Activated CD4-positive, alpha-beta T cell treated with anti-CD3 and anti-CD28 coated beads, Interleukin-2, amount 10 ng/mL, durations not matched to agents 24 days and 14 days (primary cell): Measurements from ENCODE around the gene GRIK5. TPM values are rescaled to one million over a fixed set of nuclear protein-coding genes. Genes with fewer than 3 reads are reported as not detected.
A peak's percentile ranks its signal among the peaks of the same experiment; 100 is the strongest.

ENCODE experiments used
- DNase-seq: peaks from one replicate; pipeline ENCODE4 v3.0.0; 2022
- H3K27ac Mint-ChIP-seq: one replicate; pipeline ENCODE4 v1.8.0; 2022; ENCODE audit warnings: mild to moderate bottlenecking, mixed read lengths
- H3K27me3 Mint-ChIP-seq: one replicate; pipeline ENCODE4 v1.8.0; 2022; ENCODE audit warnings: mixed read lengths
- H3K36me3 Mint-ChIP-seq: one replicate; pipeline ENCODE4 v1.8.0; 2022; ENCODE audit warnings: low read depth, mild to moderate bottlenecking, mixed read lengths
- H3K4me1 Mint-ChIP-seq: one replicate; pipeline ENCODE4 v1.8.0; 2021; ENCODE audit warnings: mixed read lengths
- H3K4me3 Mint-ChIP-seq: one replicate; pipeline ENCODE4 v1.8.0; 2022; ENCODE audit warnings: mild to moderate bottlenecking, moderate library complexity, mixed read lengths
- H3K9me3 Mint-ChIP-seq: one replicate; pipeline ENCODE4 v1.8.0; 2021; ENCODE audit warnings: mixed read lengths
- intact Hi-C: fragments of 100-400 bp; cut with micrococcal nuclease; formaldehyde crosslinking; loops from one replicate; pipeline ENCODE4 v1.15.1; 2023
- total RNA-seq: library from RNA; stranded (reverse); gene quantifications from 2 replicates; pipeline ENCODE4 v1.2.3, GENCODE V29; 2022

The GRIK5 gene
- total RNA-seq, 1 donor from 2014 or later, result 4.9 TPM

DNA sequence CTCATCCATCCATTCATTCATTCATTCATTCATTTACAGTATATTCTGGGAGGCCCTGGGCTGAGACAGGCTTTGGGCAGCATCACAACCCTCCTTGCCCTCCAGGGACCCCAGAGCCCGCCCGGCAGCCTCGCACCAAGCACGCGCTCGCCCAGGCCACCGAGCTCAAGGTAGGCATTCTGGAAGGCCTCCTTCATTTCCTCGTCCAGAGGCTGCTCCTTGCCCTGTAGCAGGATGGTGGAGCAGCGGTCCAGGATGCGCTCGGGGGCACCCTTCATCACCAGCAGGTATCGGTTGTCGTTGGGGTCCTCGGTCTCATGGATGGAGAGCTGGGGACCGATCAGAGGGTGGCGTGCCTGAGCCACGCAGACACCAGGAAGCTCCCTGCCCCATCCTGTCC, 91.5 kb downstream of the GRIK5 start:
- intact Hi-C loops, result no loop called here
- no peak for DNase-seq
- Mint-ChIP-seq H3K4me1 (no peaks in the 10 kb centered on the region), H3K9me3 (no peaks in the 10 kb centered on the region), H3K4me3 (no peak overlapping the region), H3K27ac (no peak overlapping the region), H3K36me3 (no peaks in the 10 kb centered on the region), H3K27me3 (no peaks in the 10 kb centered on the region)

DNA sequence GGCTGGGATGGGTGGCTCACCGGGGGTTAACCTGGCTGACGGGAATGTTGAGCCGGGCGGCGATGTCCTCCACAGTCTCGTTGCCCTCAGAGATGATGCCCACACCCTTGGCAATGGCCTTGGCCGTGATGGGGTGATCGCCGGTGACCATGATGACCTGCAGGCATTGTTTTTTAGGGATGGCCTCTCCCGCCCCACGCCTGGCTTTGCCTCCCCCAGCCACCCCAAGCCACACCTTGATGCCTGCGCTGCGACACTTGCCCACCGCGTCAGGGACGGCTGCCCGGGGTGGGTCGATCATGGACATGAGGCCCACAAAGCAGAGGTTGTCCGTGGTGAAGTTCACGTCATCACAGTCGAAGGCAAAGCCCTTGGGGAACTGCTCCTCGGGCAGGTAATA, 92.1 kb downstream of the GRIK5 start:
- Mint-ChIP-seq H3K4me1 (no peaks in the 10 kb centered on the region), H3K27ac (no peak overlapping the region), H3K27me3 (no peaks in the 10 kb centered on the region), H3K36me3 (no peaks in the 10 kb centered on the region), H3K4me3 (no peak overlapping the region), H3K9me3 (no peaks in the 10 kb centered on the region)
- intact Hi-C loops, result no loop called here
- DNase-seq, result no peak

DNA sequence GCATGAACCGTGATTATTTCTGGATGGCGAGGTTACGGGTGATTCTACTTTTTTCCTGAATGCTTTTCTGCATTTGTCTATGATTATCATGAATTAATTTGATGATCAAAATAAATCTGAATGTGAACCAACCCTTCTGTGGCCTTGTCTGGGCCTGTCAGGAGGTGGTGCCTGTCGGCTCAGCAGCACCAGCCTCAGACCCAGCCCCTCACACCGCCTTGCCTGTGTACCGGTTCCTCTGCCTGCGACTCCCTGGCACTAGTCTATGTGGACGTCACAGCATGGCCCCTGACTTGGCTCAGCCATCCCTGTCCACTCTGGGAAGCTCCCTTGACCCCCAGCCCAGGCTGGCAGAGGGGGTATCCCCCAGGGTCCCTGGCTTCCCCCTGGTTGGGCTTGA, 95.4 kb downstream of the GRIK5 start:
- H3K27me3 Mint-ChIP-seq, result no peaks in the 10 kb centered on the region
- no peak for DNase-seq
- H3K4me3 Mint-ChIP-seq, result no peak overlapping the region
- intact Hi-C loops, result no loop called here
- no peak overlapping the region for H3K27ac Mint-ChIP-seq
- H3K4me1 Mint-ChIP-seq, result no peaks in the 10 kb centered on the region
- H3K9me3 Mint-ChIP-seq, result no peaks in the 10 kb centered on the region
- H3K36me3 Mint-ChIP-seq, result no peaks in the 10 kb centered on the region

DNA sequence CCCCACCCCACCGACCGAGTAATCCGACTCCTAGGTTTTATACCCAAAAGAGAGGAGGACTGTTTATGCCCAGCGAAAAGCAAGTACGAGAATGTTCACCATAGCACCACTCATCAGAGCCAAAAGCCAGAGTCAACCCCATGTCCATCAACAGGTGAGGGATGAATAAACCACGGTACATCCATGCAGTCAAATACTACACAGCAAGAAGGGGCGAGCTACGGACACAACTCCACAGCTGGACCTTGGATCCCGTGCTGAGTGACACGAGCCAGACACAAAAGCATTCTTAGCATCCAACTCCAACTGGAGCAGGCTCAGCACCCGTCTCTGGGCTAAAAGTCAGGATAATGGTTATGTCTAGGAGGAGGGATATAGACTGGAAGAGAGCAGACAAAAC, 98.6 kb downstream of the GRIK5 start:
- Mint-ChIP-seq H3K4me1 (no peaks in the 10 kb centered on the region), H3K27ac (no peak overlapping the region), H3K36me3 (no peaks in the 10 kb centered on the region), H3K27me3 (peaks cover 2% of the 10 kb centered on the region), H3K9me3 (no peaks in the 10 kb centered on the region), H3K4me3 (no peak overlapping the region)
- no peak for DNase-seq
- intact Hi-C loops, result no loop called here

DNA sequence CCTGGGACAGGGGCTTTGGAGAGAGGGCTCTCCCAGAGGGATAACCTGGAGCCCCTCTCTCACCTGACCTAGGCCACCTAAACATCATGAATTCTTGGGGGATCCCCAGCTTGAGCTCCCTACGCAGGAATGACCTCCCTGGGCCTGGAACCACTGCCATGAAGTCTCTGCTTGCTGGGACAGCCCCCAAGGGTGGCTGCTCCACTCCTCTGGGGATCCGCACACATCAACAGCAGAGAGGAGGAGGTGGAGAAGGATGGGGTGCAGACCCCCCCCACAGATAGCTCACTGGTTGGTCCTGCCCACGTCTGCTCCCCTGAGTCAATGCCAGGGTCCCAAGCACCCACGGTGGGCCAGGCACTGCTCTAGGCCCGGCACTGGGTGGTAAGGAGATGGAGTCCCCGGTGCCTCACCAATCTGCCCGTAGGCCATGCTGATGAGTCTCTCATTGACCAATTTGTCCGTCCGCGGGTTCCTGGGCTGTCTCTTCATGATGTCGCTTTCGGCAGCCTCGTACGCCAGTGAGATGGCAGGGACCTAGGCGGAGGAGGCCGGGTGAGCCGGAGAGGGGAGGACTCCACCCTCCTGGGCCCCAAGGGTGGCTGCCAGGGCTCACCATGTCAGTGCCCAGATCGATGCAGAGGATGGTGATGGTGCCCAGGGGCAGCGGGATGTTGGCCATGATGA, 100.1 kb downstream of the GRIK5 start:
- DNase-seq, result no peak
- Mint-ChIP-seq H3K27me3 (peaks cover 4% of the 10 kb centered on the region), H3K4me1 (no peaks in the 10 kb centered on the region), H3K36me3 (no peaks in the 10 kb centered on the region), H3K27ac (no peak overlapping the region), H3K9me3 (no peaks in the 10 kb centered on the region), H3K4me3 (no peak overlapping the region)
- intact Hi-C loops, result no loop called here

DNA sequence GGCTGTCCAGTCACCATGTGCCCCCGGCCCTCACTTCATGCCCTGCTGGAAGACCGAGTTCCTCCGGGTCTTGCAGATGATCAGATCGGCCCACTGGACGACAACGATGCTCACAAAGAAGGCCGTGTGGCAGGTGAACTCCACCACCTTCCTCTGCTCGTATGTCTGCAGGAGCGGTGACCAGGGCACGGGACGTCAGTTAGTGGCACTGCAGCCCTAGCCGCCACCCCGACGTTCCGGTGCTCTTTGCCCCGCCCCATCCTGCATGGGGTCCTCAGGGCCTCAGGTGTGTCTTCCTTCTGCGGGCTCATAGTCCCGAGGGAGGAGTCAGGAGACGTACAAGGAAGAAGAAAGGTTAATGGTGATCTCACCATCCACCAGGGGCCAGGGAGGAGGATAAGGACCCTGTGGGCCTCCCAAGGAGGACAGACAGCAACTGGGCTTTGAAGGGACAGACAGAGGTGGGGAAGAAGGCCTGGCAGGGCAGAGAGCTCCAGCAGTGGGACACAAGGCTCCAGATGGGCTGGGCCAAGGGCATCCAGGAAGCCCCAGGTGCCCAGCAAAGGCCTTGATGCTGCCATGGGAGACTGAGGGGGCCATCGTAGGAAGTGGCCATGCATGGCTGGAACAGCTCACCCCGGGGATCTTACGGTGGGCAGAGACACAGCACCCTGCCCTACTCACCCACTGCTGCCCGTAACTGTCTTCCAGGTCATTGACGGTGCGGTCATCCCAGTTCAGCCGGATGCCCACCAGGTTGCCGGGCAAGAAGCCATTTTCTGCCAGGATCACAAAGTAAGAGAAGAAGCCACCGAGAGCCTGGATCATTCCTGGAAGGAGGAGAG, 101.0 kb downstream of the GRIK5 start:
- peaks cover 4% of the 10 kb centered on the region for H3K27me3 Mint-ChIP-seq

DNA sequence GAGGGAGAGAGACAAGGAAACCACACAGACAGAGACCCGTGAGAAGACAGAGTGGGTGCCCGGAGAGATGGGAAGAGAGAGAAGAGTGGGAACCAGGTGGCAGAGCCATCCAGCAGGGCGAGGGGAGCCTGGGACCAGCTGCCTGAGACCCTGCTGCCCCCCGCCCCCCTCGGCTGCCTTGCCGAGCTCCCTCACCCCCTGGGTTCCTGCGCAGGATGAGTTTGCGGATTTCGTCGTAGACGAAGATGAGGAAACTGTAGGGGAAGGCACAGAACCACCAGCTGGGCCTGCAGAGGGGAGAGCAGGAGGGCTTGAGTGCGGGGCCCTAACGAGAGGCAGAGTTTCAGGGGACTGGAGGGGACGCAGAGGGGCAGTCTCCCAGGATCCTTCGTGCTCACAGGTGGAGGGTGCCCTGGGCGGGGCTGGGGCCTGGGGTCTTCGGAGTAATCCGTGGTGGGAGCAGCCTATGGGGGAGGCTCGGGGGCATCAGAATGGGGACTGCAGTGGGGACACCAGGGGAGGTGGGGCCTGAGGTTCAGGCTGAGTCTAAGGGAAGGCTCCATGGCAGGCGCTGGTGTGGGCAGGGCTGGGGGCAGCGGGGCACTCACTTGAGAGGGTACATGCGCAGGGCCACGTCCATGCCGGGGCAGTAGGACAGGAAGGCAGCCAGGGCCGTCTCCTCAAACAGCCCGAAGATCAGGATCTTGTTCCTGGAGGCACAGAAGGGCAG, 102.8 kb downstream of the GRIK5 start:
- no peaks in the 10 kb centered on the region for H3K4me1 Mint-ChIP-seq
- H3K27ac Mint-ChIP-seq, result no peak overlapping the region
- H3K27me3 Mint-ChIP-seq, result peaks cover 4% of the 10 kb centered on the region
- no peak for DNase-seq
- no peaks in the 10 kb centered on the region for H3K36me3 Mint-ChIP-seq
- H3K9me3 Mint-ChIP-seq, result no peaks in the 10 kb centered on the region
- intact Hi-C loops, result no loop called here
- H3K4me3 Mint-ChIP-seq, result no peak overlapping the region

More for the DNA sequence above, 101.0 kb downstream of the GRIK5 start:
- DNase-seq, result no peak
- H3K4me1 Mint-ChIP-seq, result no peaks in the 10 kb centered on the region
- intact Hi-C loops, result no loop called here
- H3K9me3 Mint-ChIP-seq, result no peaks in the 10 kb centered on the region
- no peaks in the 10 kb centered on the region for H3K36me3 Mint-ChIP-seq
- no peak overlapping the region for H3K4me3 Mint-ChIP-seq
- H3K27ac Mint-ChIP-seq, result no peak overlapping the region

DNA sequence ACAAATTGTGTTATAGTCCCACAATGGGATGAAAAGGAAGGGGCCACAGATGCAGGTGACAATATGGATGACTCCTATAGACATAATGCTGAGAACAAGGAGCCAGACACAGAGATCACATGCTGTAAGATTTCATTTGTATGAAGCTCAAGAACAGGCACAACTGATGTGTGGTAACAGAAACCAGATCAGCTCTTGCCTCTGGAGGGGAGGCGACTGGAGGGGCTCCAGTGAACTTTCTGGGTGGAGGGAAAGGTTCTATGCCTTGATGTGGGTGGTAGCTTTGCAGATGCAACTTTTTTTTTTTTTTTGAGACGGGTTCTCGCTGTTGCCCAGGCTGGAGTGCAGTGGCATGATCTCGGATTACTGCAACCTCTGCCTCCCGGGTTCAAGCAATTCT, 104.9 kb downstream of the GRIK5 start:
- intact Hi-C loops, result no loop called here
- no peaks in the 10 kb centered on the region for H3K9me3 Mint-ChIP-seq
- no peaks in the 10 kb centered on the region for H3K4me1 Mint-ChIP-seq
- no peak overlapping the region for H3K27ac Mint-ChIP-seq
- no peak for DNase-seq
- H3K27me3 Mint-ChIP-seq, result peaks cover 4% of the 10 kb centered on the region
- no peaks in the 10 kb centered on the region for H3K36me3 Mint-ChIP-seq
- no peak overlapping the region for H3K4me3 Mint-ChIP-seq

DNA sequence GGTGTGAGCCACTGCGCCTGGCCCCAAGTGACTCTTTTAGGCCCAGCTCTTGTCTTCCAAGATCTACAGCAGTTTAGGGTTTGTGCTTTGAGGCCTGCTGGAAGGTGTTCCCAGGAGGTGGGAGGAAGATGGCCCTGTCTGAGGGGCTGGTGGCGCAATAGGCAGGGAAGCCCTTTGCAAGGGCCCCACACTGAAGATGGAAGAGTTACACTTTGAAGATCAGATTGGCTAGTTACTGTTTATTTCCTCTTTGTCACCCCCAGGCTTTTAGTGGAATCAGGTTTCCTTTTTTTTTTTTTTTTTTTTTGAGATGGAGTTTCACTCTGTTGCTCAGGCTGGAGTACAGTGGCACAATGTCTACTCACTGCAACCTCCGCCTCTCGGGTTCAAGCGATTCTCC, 109.0 kb downstream of the GRIK5 start:
- H3K4me3 Mint-ChIP-seq, result no peak overlapping the region
- intact Hi-C loops, result no loop called here

DNA sequence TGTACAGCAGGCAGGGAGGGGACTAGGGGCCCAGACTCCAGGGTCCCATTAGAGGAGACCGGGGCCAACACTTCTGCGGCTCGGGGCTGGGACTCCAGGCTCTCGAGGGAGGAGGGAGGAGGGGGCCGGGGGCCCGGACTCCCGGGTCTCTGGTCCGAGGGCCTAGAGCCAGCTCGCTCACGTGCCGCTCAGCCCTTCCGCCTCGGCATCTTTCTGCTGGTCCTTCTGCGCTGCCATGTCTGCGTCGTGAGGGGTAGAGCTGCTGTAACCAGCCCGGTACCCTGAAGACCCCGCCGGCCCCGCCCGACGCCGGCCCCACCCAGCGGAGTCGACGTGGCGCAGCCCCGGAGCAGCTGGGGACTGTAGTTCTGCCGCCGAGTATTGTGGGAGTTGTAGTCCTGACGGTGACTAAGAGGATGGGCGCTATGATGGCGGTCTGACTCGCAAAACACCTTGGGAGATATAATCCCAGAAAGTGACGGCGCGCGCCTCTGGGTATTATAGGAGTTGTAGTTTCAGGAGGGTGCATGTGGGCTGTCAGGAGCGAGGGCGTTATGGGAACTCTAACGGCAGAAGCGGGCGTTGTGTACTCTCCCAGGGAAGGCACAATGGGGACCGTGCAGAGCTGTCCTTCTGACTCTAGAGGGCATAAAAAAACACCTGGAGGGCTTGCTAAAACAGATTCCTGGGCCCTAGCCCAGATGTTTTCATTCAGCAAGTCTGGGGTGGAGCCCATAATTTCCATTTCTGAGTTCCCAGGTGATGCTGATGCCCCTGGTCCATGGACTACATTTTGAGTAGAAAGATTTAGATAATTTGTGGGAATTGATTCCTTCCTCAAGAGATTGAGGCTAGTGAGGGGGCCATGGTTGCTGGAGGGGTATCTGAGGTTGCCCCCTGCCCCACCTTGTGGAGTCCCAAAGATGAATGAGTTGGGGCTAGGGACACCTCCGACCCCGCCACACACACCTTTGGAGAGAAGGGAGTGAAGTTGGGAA, 110.7 kb downstream of the GRIK5 start, which contains the start of gene RABAC1:
RABAC1 (minus strand) TSS at position 266 of the 998 bp plus-strand sequence; CDS start at position 237, 29 bp downstream.
- H3K4me3 Mint-ChIP-seq, result peak within 1 kb of the TSS; percentile 89
- H3K27ac Mint-ChIP-seq, result peak within 1 kb of the TSS; percentile 92
- intact Hi-C loops, result loop anchor here (1.0 kb wide), 4 partner anchors 14 to 99 kb away; partner anchors contain the start of gene RPS19
- no peaks in the 10 kb centered on the region for H3K9me3 Mint-ChIP-seq
- no peaks in the 10 kb centered on the region for H3K27me3 Mint-ChIP-seq
- no peaks in the 10 kb centered on the region for H3K36me3 Mint-ChIP-seq
- peaks cover 14% of the 10 kb centered on the region for H3K4me1 Mint-ChIP-seq
- DNase-seq, result peak; percentile 97

More for the DNA sequence above, 109.0 kb downstream of the GRIK5 start:
- Mint-ChIP-seq H3K4me1 (peaks cover 14% of the 10 kb centered on the region), H3K27me3 (peaks cover 2% of the 10 kb centered on the region), H3K36me3 (no peaks in the 10 kb centered on the region), H3K9me3 (no peaks in the 10 kb centered on the region), H3K27ac (no peak overlapping the region)
- DNase-seq, result no peak

DNA sequence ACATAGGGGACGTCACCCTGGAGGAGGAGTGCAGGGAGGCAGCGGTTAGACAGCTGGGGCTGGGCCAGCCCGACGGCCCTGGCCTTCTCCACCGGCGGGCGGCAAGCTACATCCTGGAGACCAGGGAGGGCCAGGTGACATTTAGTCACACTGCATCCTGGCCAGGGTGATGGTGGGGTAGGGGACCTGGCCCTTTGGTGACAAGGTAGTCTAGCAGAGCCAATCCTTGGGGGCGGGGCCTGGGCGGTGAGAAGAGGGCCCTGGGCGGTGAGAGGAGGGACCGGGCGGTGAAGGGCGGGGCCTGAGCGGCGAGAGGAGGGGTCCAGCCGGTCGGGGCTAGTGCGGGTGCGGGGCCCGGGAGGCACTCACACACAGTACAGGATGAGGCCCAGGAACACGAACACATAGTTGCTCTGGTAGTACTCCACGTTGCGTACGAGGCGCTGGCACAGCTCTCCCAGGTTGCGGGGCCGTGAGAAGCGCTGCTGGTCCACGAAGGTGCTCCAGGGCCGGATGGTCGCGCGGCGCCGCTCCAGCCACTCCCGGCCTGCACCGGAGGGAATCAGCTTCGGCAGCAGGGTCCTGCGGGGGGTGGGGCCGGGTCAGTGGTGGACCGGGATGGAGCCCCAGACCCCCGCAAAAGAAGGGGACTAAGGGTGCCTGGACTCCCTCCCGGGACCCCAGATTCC, 111.5 kb downstream of the GRIK5 start:
- H3K27ac Mint-ChIP-seq, result peak overlapping the region; percentile 74
- intact Hi-C loops, result loop anchor here (1.0 kb wide), 4 partner anchors 13 to 98 kb away; partner anchors contain the start of gene RPS19
- no peaks in the 10 kb centered on the region for H3K36me3 Mint-ChIP-seq
- H3K9me3 Mint-ChIP-seq, result no peaks in the 10 kb centered on the region
- peak overlapping the region; percentile 89 for H3K4me3 Mint-ChIP-seq
- no peaks in the 10 kb centered on the region for H3K27me3 Mint-ChIP-seq
- peaks cover 14% of the 10 kb centered on the region for H3K4me1 Mint-ChIP-seq
- DNase-seq, result peak; percentile 97

DNA sequence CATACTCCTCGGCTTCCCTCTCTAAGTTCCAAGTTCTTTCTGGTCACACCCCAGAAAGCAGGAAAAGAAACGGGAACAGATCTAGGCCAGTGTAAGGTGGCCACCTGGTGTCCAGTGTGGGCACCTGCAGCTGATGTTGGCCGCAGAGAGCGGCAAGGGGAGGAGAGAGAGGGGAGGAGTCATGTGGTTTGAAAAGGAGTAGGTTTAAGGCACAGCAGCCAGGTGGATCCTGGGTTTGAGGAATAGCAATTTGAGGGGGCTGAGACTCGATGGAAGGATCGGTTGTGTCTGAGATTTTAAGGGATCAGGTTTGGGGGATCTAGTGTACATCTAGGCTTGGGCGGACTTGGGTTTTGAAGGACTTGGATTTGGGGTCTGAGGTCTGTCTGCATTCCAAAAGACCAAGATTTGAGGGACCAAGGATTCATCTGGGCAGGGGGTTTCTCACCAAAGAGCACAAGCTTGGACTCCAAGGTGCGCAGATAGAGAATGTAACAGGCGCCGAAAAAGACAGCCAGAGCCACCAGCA, 112.1 kb downstream of the GRIK5 start:
- Mint-ChIP-seq H3K4me1 (peaks cover 14% of the 10 kb centered on the region), H3K27me3 (no peaks in the 10 kb centered on the region), H3K9me3 (no peaks in the 10 kb centered on the region), H3K27ac (peak overlapping the region; percentile 74), H3K4me3 (peak overlapping the region; percentile 89), H3K36me3 (no peaks in the 10 kb centered on the region)
- peak; percentile 81 for DNase-seq
- intact Hi-C loops, result no loop called here
